Endothelial cell of umbilical vein (primary cell): ENCODE results near the gene RAB3GAP1. TPM values are rescaled to one million over a fixed set of nuclear protein-coding genes. Genes with fewer than 3 reads are reported as not detected.
"Not testable (repeated sequence)": the region's sequence is repeated elsewhere in the genome, so short reads cannot be mapped to it uniquely, and the experiment has no call there.

Source experiments
- BruUV-seq: library from RNA; stranded (reverse); fragments of 400-500 nt; replicated peaks from 2 replicates; lab custom pipeline; 2021; lab: Mats Ljungman, UMichigan
- CTCF ChIA-PET: fragments of 300-600, 350-600 bp; sonication (Branson Sonifier 250); formaldehyde crosslinking; loops from one replicate; lab custom pipeline; 2021; ENCODE audit warnings: antibody characterized with exemption, inconsistent platforms; lab: Charles Lee
- POLR2A ChIA-PET: fragments of 300-600, 350-600 bp; sonication (Branson Sonifier 250); formaldehyde crosslinking; loops from one replicate; lab custom pipeline; 2021; ENCODE audit warnings: antibody characterized with exemption, inconsistent platforms; lab: Charles Lee
- DNase-seq: peaks from one replicate; pipeline ENCODE4 v3.0.0-alpha.2; 2011; ENCODE audit warnings: low read depth, low spot score
- FAIRE-seq: peaks from 2 replicates; lab custom pipeline; 2011; peaks lifted over from hg19 to GRCh38; lab: Jason Lieb, UNC
- H2AFZ ChIP-seq: 2 replicates; pipeline ENCODE4 v1.6.0; 2012; ENCODE audit warnings: low read depth, low read length, control low read depth, inconsistent platforms
- H3K27ac ChIP-seq: 2 replicates; pipeline ENCODE4 v1.5.1; 2011; ENCODE audit warnings: low read depth, mild to moderate bottlenecking, control low read depth, low read length, moderate library complexity; ENCODE audit not compliant: insufficient read depth
- H3K27me3 ChIP-seq, 2 experiments: 2 replicates each; pipeline versions ENCODE4 v1.6.0 to v1.6.1; 2011; ENCODE audit warnings: low read length in 2 of 2, mixed read lengths in 1 of 2; ENCODE audit not compliant: control insufficient read depth in 2 of 2, insufficient read depth in 2 of 2
- H3K36me3 ChIP-seq, 2 experiments: 2 replicates in 1 of 2; 3 replicates in 1 of 2; pipeline ENCODE4 v1.5.1; 2011; ENCODE audit warnings: low read length in 2 of 2, mild to moderate bottlenecking in 1 of 2, moderate library complexity in 1 of 2; ENCODE audit not compliant: control insufficient read depth in 2 of 2, insufficient read depth in 2 of 2; ENCODE audit errors: extremely low read depth in 1 of 2
- H3K4me1 ChIP-seq: 3 replicates; pipeline ENCODE4 v1.5.1; 2011; ENCODE audit warnings: mild to moderate bottlenecking, low read length; ENCODE audit not compliant: control insufficient read depth, insufficient read depth; ENCODE audit errors: extremely low read depth
- H3K4me2 ChIP-seq: 2 replicates; pipeline ENCODE4 v1.6.1; 2011; ENCODE audit warnings: low read length, control low read depth, mixed read lengths; ENCODE audit not compliant: insufficient read depth
- H3K4me3 ChIP-seq, 3 experiments: fragments of 200-600 bp in 1 of 3; sonication (generic), shearing (Covaris generic) in 1 of 3; replicated peaks in 1 of 3; 2 replicates each; pipeline ENCODE4 v1.5.1; 2011 to 2016; ENCODE audit warnings: control low read depth in 3 of 3, low read length in 3 of 3, mild to moderate bottlenecking in 2 of 3, inconsistent platforms in 1 of 3, low read depth in 1 of 3, moderate library complexity in 1 of 3; ENCODE audit not compliant: insufficient read depth in 1 of 3
- H3K79me2 ChIP-seq: 2 replicates; pipeline ENCODE4 v1.6.0; 2012; ENCODE audit warnings: low read length, inconsistent platforms; ENCODE audit not compliant: control insufficient read depth, insufficient read depth
- H3K9ac ChIP-seq: replicated peaks from 2 replicates; pipeline ENCODE3; 2011; ENCODE audit warnings: low read length, control low read depth; ENCODE audit not compliant: insufficient read depth; ENCODE audit errors: extremely low read depth
- H3K9me1 ChIP-seq: replicated peaks from 3 replicates; pipeline ENCODE4 v1.6.0; 2011; ENCODE audit warnings: mild to moderate bottlenecking, low read length; ENCODE audit not compliant: control insufficient read depth, insufficient read depth; ENCODE audit errors: extremely low read depth
- H3K9me3 ChIP-seq: replicated peaks from 2 replicates; pipeline ENCODE4 v1.5.1; 2012; ENCODE audit warnings: low read length, inconsistent platforms; ENCODE audit not compliant: control insufficient read depth, insufficient read depth
- H4K20me1 ChIP-seq: replicated peaks from 2 replicates; pipeline ENCODE3; 2011; ENCODE audit warnings: mild to moderate bottlenecking, low read length; ENCODE audit not compliant: control insufficient read depth, insufficient read depth; ENCODE audit errors: extremely low read depth
- EZH2 ChIP-seq: IDR thresholded peaks from 2 replicates; pipeline ENCODE4 v1.6.1; 2012; ENCODE audit warnings: borderline replicate concordance, low read depth, mild to moderate bottlenecking, moderate library complexity, low read length, inconsistent platforms; ENCODE audit not compliant: severe bottlenecking
- FOS ChIP-seq: IDR thresholded peaks from 2 replicates; pipeline ENCODE4 v1.6.1; 2011; ENCODE audit warnings: mild to moderate bottlenecking, low read length, moderate library complexity, borderline replicate concordance; ENCODE audit not compliant: insufficient read depth
- GATA2 ChIP-seq: IDR thresholded peaks from 2 replicates; pipeline ENCODE4 v1.7.0; 2011; ENCODE audit warnings: low read depth, mild to moderate bottlenecking, moderate library complexity, mixed read lengths, low read length; ENCODE audit not compliant: insufficient read length, insufficient read depth
- JUN ChIP-seq: IDR thresholded peaks from 2 replicates; pipeline ENCODE4 v1.6.1; 2011; ENCODE audit warnings: borderline replicate concordance, low read depth; ENCODE audit not compliant: insufficient read length, insufficient read depth
- MYC ChIP-seq: IDR thresholded peaks from one replicate; pipeline ENCODE4 v1.6.1; 2011; ENCODE audit warnings: mild to moderate bottlenecking, low read depth, low read length
- POLR2A ChIP-seq: IDR thresholded peaks from 2 replicates; pipeline ENCODE4 v1.6.1; 2012; ENCODE audit warnings: low read depth, mild to moderate bottlenecking, control low read depth, low read length
- POLR2AphosphoS5 ChIP-seq: IDR thresholded peaks from 2 replicates; pipeline ENCODE4 v1.6.1; 2012; ENCODE audit warnings: low read depth, mild to moderate bottlenecking, control low read depth, low read length, moderate library complexity; ENCODE audit not compliant: insufficient read depth
- dilution Hi-C: fragments of 300-500 bp; cut with MboI; formaldehyde crosslinking; loops from one replicate; pipeline ENCODE4 v1.15.0; 2019; ENCODE audit warnings: low sequenced_read_pairs; ENCODE audit not compliant: extremely low pct_ligation_motif_present
- intact Hi-C: fragments of 100-400 bp; cut with micrococcal nuclease; formaldehyde crosslinking; loops from one replicate; pipeline ENCODE4 v1.10.0; 2022
- polyA plus RNA-seq, 4 experiments: library from polyadenylated mRNA; depleted of rRNA in 3 of 4; stranded (reverse) in 3 of 4; unstranded in 1 of 4; fragments of >200 nt; gene quantifications; 2 replicates each; pipeline versions ENCODE4 v1.2.1 to v1.2.3, GENCODE V29; 2011 to 2012; ENCODE audit warnings: missing spikeins in 1 of 4
- total RNA-seq: library from RNA; stranded (reverse); gene quantifications from 2 replicates; pipeline ENCODE4 v1.2.3, GENCODE V29; 2021
- TF ChIP-seq, protein P1 (sequence below), 2 donors: IDR thresholded peaks; 1 replicate in 1 of 2; 2 replicates in 1 of 2; pipeline ENCODE4 v1.5.1; 2011; ENCODE audit warnings: low read length in 2 of 2, mild to moderate bottlenecking in 2 of 2, moderate library complexity in 2 of 2, control low read depth in 1 of 2, inconsistent platforms in 1 of 2, low read depth in 1 of 2; ENCODE audit not compliant: insufficient read depth in 1 of 2; ENCODE audit errors: extremely low read depth in 1 of 2
- TF ChIP-seq, protein P2 (sequence below): IDR thresholded peaks from 2 replicates; pipeline ENCODE4 v1.6.1; 2011; ENCODE audit not compliant: insufficient read depth, insufficient read length

RAB3GAP1 gene
- total and polyA plus RNA-seq, 2 donors (not counting 3 experiments of a cell fraction or from before 2014, with no cell fraction given), result 14.9 to 39.5 TPM

DNA sequence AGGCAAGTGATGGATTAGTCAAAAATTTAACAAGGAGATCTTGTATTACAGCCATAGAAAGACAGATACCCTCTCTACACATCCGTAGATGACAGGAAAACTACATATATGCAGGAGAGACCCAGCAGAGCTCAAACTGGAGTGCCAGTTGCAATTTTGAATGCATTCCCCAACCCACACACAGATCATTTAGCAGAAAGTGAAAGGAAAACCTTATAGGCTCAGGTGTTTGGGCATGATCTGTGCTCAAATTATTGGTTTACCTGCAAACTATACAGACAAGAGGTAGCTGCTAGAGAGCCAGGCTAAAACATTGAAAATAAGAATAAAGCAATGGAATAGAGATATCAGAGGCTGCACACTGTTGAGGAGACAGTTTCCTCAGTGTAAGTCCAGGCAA is 51.8 kb downstream of the RAB3GAP1 start:
- ChIA-PET POLR2A (no interaction called here), CTCF (no interaction called here)
- intact Hi-C loops, result no loop called here

DNA sequence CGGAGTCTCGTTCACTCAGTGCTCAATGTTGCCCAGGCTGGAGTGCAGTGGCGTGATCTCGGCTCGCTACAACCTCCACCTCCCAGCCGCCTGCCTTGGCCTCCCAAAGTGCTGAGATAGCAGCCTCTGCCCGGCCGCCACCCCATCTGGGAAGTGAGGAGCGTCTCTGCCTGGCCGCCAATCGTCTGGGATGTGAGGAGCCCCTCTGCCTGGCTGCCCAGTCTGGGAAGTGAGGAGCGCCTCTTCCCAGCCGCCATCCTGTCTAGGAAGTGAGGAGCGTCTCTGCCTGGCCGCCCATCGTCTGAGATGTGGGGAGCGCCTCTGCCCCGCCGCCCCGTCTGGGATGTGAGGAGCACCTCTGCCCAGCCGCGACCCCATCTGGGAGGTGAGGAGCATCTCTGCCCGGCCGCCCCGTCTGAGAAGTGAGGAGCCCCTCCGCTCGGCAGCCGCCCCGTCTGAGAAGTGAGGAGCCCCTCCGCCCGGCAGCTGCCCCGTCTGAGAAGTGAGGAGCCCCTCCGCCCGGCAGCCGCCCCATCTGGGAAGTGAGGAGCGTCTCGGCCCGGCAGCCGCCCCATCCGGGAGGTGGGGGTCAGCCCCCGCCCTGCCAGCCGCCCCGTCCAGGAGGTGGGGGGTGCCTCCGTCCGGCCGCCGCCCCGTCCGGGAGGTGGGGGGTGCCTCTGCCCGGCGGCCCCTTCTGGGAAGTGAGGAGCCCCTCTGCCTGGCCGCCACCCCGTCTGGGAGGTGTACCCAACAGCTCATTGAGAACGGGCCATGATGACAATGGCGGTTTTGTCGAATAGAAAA is 53.6 kb downstream of the RAB3GAP1 start:
- DNase-seq, POLR2A ChIA-PET, H3K4me1 ChIP-seq, H3K9ac ChIP-seq, H3K36me3 ChIP-seq, H2AFZ ChIP-seq, H4K20me1 ChIP-seq, intact Hi-C loops, H3K27ac ChIP-seq, H3K9me3 ChIP-seq, dilution Hi-C loops, CTCF ChIA-PET, H3K27me3 ChIP-seq, FAIRE-seq, H3K79me2 ChIP-seq, H3K4me3 ChIP-seq, H3K9me1 ChIP-seq, BruUV-seq, H3K4me2 ChIP-seq: not testable (repeated sequence)

More for the DNA sequence above, 51.8 kb downstream of the RAB3GAP1 start:
- Histone ChIP-seq H2AFZ (no peak overlapping the region), H3K4me2 (no peak overlapping the region), H3K27me3 (no peaks in the 10 kb centered on the region), H3K36me3 (no peaks in the 10 kb centered on the region), H3K9ac (no peak overlapping the region), H3K79me2 (no peaks in the 10 kb centered on the region), H3K4me3 (no peak overlapping the region), H3K4me1 (no peaks in the 10 kb centered on the region), H3K27ac (no peak overlapping the region), H3K9me3 (no peaks in the 10 kb centered on the region), H3K9me1 (no peaks in the 10 kb centered on the region), H4K20me1 (no peaks in the 10 kb centered on the region)
- FAIRE-seq (no peak), DNase-seq (no peak)
- TF ChIP-seq FOS (no peak), POLR2AphosphoS5 (no peak), MYC (no peak), POLR2A (no peak), GATA2 (no peak), JUN (no peak), EZH2 (no peak)
- TF ChIP-seq, protein P1, sequence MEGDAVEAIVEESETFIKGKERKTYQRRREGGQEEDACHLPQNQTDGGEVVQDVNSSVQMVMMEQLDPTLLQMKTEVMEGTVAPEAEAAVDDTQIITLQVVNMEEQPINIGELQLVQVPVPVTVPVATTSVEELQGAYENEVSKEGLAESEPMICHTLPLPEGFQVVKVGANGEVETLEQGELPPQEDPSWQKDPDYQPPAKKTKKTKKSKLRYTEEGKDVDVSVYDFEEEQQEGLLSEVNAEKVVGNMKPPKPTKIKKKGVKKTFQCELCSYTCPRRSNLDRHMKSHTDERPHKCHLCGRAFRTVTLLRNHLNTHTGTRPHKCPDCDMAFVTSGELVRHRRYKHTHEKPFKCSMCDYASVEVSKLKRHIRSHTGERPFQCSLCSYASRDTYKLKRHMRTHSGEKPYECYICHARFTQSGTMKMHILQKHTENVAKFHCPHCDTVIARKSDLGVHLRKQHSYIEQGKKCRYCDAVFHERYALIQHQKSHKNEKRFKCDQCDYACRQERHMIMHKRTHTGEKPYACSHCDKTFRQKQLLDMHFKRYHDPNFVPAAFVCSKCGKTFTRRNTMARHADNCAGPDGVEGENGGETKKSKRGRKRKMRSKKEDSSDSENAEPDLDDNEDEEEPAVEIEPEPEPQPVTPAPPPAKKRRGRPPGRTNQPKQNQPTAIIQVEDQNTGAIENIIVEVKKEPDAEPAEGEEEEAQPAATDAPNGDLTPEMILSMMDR (IDR thresholded peaks at IDR 0.05; ENCODE audit: extremely low read depth in 1 of 2, insufficient read depth in 1 of 2, low read depth in 1 of 2, low read length in 2 of 2), result no peak
- TF ChIP-seq, protein P2, sequence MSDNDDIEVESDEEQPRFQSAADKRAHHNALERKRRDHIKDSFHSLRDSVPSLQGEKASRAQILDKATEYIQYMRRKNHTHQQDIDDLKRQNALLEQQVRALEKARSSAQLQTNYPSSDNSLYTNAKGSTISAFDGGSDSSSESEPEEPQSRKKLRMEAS, result no peak
- BruUV-seq, result no TSS peak
- dilution Hi-C loops, result no loop called here
